ENCODE results near the gene PTPRN2.

Gene PTPRN2

GRCh38 chr7:158396982-158397862, 190.4 kb downstream of the PTPRN2 start:
- no peak for DNase-seq (ENCODE audit: extremely low spot score)
- CTCF ChIA-PET = no interaction called here
- POLR2A ChIA-PET = no interaction called here
- TF ChIP-seq NFRKB (IDR thresholded peaks at IDR 0.05) (no peak), SP1 (IDR thresholded peaks at IDR 0.05) (no peak), FOXA1 (IDR thresholded peaks at IDR 0.05) (no peak), LEF1 (IDR thresholded peaks at IDR 0.05; ENCODE audit: borderline replicate concordance) (no peak), PKNOX1 (IDR thresholded peaks at IDR 0.05) (no peak), CTBP1 (IDR thresholded peaks at IDR 0.05; ENCODE audit: borderline replicate concordance) (no peak)

GRCh38 chr7:158396301-158396905, 191.2 kb downstream of the PTPRN2 start:
- ChIA-PET POLR2A (no interaction called here), CTCF (no interaction called here)
- DNase-seq (ENCODE audit: extremely low spot score) = no peak
- TF ChIP-seq L3MBTL2 (conservative IDR thresholded peaks at IDR 0.05) (no peak), ZNF384 (IDR thresholded peaks at IDR 0.05) (no peak), TARDBP (IDR thresholded peaks at IDR 0.05) (no peak), FOXA1 (IDR thresholded peaks at IDR 0.05) (no peak), SP1 (IDR thresholded peaks at IDR 0.05) (no peak), SUZ12 (IDR thresholded peaks at IDR 0.05) (no peak), PKNOX1 (IDR thresholded peaks at IDR 0.05) (no peak), ARNT (IDR thresholded peaks at IDR 0.05) (no peak), CTBP1 (IDR thresholded peaks at IDR 0.05; ENCODE audit: borderline replicate concordance) (no peak), ELF4 (IDR thresholded peaks at IDR 0.05) (no peak), FOXK2 (IDR thresholded peaks at IDR 0.05) (no peak)

GRCh38 chr7:158395780-158396278, 191.8 kb downstream of the PTPRN2 start:
- ChIA-PET POLR2A (no interaction called here), CTCF (no interaction called here)
- TF ChIP-seq FOXA1 (IDR thresholded peaks at IDR 0.05) (no peak), SUZ12 (IDR thresholded peaks at IDR 0.05) (no peak), HDGF (IDR thresholded peaks at IDR 0.05; ENCODE audit: borderline replicate concordance) (no peak), TARDBP (IDR thresholded peaks at IDR 0.05) (no peak), PKNOX1 (IDR thresholded peaks at IDR 0.05) (no peak), FOXM1 (IDR thresholded peaks at IDR 0.05; ENCODE audit: borderline replicate concordance) (no peak), CTBP1 (IDR thresholded peaks at IDR 0.05; ENCODE audit: borderline replicate concordance) (no peak), FOXK2 (IDR thresholded peaks at IDR 0.05) (no peak), ELF4 (IDR thresholded peaks at IDR 0.05) (no peak), L3MBTL2 (conservative IDR thresholded peaks at IDR 0.05) (no peak), NFRKB (IDR thresholded peaks at IDR 0.05) (no peak), SP1 (IDR thresholded peaks at IDR 0.05) (no peak), BHLHE40 (IDR thresholded peaks at IDR 0.05; ENCODE audit: borderline replicate concordance) (no peak), ZNF384 (IDR thresholded peaks at IDR 0.05) (no peak), ARNT (IDR thresholded peaks at IDR 0.05) (no peak), LEF1 (IDR thresholded peaks at IDR 0.05; ENCODE audit: borderline replicate concordance) (no peak)
- DNase-seq (ENCODE audit: extremely low spot score) = no peak

- no peak for DNase-seq (ENCODE audit: extremely low spot score)
- ChIA-PET CTCF (no interaction called here), POLR2A (no interaction called here)
- no peak for TF ChIP-seq LEF1 (IDR thresholded peaks at IDR 0.05; ENCODE audit: borderline replicate concordance)
Measured at GRCh38 chr7:158395349-158395748, 192.3 kb downstream of the PTPRN2 start.

DNA sequence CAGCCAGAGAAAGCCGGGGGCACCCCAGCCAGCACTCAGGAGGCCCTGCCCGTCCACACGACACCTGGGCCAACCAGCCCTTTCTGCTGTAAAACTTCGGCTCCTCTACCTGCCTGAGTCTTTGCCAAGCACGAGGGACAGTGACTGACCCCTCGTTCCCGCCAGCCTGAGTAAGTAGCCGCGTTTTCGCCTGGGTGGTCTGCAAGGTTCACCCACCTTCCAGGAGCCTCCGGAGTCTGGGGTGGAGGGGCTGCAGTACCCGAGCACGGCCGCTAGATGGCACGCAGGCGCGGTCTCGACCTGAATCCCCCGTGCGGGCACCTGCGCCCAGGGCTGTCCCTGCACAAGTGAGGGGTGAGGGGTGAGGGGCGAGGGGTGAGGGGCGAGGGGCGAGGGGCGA, 192.7 kb downstream of the PTPRN2 start:
- ChIA-PET POLR2A (no interaction called here), CTCF (no interaction called here)
- DNase-seq (ENCODE audit: extremely low spot score) = peak; percentile 71
- TF ChIP-seq SP1 (IDR thresholded peaks at IDR 0.05) (no peak), PKNOX1 (IDR thresholded peaks at IDR 0.05) (no peak), ELF4 (IDR thresholded peaks at IDR 0.05) (no peak), BHLHE40 (IDR thresholded peaks at IDR 0.05; ENCODE audit: borderline replicate concordance) (no peak)

DNA sequence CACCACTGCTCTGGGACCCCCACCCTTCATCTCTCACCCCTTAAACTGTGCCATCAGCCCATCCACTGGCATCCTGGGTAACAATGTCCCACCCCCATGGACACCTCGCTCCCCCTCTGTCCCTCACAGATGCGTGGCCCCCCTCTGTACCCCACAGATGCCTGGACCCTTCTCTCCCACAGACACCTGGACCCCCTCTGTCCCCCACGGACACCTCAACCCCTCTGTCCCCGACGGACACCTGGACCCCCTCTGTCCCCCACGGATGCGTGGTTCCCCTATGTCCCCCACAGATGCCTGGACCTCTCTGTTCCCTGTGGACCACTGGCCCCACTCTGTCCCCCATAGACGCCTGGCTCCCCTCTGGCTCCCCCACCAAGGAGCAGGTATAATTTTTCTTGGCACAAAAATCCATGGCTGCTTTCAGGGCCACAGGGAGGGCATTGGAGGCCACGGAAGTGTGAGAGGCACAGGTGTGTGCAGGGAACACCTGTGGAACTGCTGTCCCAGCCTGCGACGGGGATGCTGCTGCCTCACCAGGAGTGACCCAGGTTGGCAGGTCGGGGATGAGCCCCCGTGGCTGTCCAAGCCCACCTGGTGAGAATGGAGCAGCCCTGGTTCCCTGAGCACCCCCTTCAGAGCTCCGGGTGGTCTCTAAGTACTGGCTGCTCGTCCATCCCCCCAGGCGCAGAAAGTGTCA, 193.5 kb downstream of the PTPRN2 start:
- TF ChIP-seq TARDBP (IDR thresholded peaks at IDR 0.05) (no peak), HDGF (IDR thresholded peaks at IDR 0.05; ENCODE audit: borderline replicate concordance) (no peak), CTBP1 (IDR thresholded peaks at IDR 0.05; ENCODE audit: borderline replicate concordance) (no peak), NFRKB (IDR thresholded peaks at IDR 0.05) (no peak), FOXM1 (IDR thresholded peaks at IDR 0.05; ENCODE audit: borderline replicate concordance) (no peak), BHLHE40 (IDR thresholded peaks at IDR 0.05; ENCODE audit: borderline replicate concordance) (no peak), SP1 (IDR thresholded peaks at IDR 0.05) (no peak), PKNOX1 (IDR thresholded peaks at IDR 0.05) (no peak), ARNT (IDR thresholded peaks at IDR 0.05) (no peak), L3MBTL2 (conservative IDR thresholded peaks at IDR 0.05) (no peak), SUZ12 (IDR thresholded peaks at IDR 0.05) (no peak), ELF4 (IDR thresholded peaks at IDR 0.05) (no peak), ZNF384 (IDR thresholded peaks at IDR 0.05) (no peak), FOXA1 (IDR thresholded peaks at IDR 0.05) (no peak), FOXK2 (IDR thresholded peaks at IDR 0.05) (no peak), LEF1 (IDR thresholded peaks at IDR 0.05; ENCODE audit: borderline replicate concordance) (no peak)
- ChIA-PET CTCF (interaction anchor here (1.1 kb wide), 1 partner anchor 21 kb away, joined by 3 read pairs; no protein-coding TSS in a partner anchor), POLR2A (no interaction called here)
- no peak for DNase-seq (ENCODE audit: extremely low spot score)
